GM18907 (cell line): ENCODE data around the gene PRSS48.
"Not testable (repeated sequence)": the region's sequence is repeated elsewhere in the genome, so short reads cannot be mapped to it uniquely, and the experiment has no call there.

ENCODE experiments used
- ATAC-seq: cut with Tn5 transposase; IDR thresholded peaks from one replicate; pipeline ENCODE4 v1.9.1; 2021; ENCODE audit warnings: mild to moderate bottlenecking, moderate library complexity; ENCODE audit not compliant: unreplicated experiment

The PRSS48 gene

DNA sequence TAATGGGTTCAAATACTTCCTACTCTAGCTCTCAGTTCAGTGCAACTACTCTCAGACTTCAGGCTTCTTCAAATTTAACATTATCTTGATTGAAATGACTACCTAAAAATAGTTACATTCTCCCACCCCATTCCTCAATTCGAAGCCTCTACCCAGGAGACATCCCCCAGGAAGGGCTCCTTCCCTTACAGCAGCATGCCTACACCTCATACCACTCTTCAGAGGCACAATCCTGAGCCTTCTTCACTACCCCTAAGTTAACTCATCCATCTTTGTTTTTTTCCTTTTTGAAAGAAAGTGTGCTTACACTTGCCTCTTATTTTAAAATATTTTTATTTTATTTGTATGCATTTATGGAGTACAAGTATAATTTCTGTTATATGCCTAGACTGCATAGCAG, 17.2 kb upstream of the PRSS48 start:
- ATAC-seq, result no peak

DNA sequence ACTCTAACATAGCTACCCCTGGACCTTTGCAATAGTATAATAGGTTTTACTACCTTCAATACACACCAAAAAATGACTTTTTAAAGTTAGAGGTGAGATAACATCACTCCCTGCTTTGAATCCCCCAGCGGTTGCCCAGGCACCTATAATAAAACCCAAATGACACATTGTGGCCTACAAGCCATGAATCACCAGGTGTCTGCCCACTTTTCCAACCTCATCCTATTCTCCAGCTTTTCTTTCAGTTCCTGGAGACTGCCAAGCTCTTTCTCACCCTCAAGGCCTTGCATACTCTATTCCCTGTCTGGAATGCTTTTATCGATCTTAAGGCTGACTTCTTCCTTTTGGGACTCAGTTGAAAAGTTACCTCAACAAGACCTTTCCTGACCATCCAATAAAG, 16.4 kb upstream of the PRSS48 start:
- no peak for ATAC-seq

DNA sequence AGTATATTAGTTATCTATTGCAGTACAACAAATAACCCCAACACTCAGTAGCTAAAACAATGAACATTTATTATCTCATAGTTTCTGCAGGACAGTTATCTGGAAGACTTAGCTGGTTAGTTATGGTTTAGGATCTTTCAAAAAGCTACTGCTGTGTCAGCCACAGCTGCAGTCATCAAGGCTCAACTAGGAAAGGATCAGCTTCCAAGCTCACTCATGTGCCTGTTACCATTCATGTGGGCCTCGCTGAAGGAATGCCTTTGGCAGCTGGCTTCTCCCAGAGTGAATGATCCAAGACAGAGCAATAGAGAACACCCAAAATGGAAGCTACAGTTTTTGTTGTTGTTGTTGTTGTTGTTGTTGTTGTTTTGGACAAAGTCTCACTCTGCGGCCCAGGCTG, 13.5 kb upstream of the PRSS48 start:
- no peak for ATAC-seq

DNA sequence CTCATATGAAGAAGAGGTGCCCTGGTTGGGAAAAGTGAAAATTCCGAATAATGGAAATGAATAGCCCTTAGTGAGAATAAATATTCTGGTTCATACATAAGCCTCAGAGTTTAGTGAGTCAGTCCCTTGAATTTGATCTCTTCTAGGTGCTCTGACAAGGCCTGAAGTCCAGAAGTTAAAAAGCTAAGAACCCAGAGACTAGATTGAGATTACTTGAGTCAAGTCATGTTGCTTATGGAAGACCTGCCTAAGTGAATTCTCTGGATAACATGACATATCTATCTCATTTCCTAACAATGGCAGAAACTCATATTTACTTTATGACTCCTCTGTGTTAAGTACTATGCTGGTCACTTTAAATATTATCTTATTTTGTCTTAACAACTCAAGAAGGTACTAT, 10.5 kb upstream of the PRSS48 start:
- ATAC-seq, result no peak

DNA sequence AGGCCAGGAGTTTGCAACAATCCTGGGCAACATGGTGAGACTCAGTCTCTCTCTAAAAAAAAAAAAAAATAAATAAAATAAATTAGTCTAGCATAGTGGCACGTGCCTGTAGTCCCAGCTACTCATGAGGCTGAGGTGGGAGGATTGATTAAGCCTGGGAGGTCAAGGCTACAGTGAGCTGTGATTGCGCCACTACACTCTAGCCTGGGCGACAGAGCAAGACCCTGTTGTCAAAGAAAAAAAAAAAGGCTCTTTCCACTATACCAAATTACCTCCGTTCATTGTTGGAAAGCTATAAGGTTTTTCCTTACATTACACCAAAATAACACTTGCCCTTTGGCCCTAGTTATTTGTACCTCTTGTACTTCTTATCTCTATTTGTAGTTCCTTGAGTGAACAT, 9.9 kb upstream of the PRSS48 start:
- ATAC-seq, result no peak

DNA sequence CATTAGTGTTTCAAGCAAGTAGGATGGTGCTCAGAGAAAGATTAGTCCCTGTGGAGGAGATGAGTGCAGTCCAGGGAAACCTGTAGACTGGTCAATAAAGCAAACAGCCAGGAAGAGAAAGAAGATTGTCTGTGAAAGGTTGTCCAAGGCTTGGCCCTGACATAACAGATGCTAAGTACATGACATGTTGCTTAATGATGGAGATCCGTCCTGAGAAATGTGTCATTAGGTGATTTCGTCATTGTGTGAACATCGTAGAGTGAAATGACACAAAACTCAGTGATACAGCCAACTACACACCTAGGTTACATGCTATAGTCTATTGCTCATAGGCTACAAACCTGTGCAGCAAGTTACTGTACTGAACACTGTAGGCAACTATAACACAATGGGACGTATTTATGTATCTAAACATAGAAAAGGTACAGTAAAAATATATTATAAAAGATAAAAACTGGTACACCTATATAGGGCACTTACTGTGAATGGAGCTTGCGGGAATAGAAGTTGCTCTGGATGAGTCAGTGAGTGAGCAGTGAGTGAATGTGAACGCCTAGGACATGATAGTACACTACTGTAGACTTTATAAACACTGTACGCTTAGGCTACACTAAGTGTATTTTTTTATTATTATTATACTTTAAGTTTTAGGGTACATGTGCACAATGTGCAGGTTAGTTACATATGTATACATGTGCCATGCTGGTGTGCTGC, 9.0 kb upstream of the PRSS48 start:
- ATAC-seq, result no peak

DNA sequence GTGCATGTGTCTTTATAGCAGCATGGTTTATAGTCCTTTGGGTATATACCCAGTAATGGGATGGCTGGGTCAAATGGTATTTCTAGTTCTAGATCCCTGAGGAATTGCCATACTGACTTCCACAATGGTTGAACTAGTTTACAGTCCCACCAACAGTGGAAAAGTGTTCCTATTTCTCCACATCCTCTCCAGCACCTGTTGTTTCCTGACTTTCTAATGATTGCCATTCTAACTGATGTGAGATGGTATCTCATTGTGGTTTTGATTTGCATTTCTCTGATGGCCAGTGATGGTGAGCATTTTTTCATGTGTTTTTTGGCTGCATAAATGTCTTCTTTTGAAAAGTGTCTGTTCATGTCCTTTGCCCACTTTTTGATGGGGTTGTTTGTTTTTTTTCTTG, 8.1 kb upstream of the PRSS48 start:
- not testable (repeated sequence) for ATAC-seq

DNA sequence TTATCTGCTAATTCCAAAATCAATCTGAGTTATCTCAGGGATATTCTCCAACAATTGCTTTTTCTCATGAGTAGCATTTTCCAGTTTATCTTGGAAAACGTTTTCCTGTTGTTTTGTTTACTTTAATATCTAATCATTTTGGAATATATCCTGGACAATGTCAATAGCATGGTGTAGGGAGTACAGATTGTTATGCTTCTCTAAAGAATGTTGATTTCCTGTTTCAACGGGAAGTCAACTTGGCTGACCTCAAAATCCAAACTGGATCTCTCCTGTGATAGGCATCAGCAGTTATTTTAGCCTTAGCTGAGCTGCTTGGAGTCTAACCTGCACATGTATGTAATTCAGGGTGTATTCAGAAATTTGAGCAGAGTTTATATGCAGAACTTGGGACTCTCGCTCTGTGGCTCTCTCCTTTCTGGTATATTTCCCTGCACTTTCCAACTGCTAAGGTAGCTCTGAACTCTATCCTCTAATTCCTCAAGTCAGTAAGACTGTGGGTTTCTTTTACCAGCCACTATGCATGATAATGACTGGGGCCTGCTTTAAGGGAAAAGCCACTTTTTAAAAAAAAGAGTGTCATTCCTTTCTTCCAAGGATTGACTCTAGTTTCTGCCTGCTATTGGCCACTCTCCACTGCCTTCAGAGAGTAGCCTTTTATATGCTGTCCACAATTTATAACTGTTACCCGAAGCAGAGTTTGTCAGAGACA, 7.7 kb downstream of the PRSS48 start:
- ATAC-seq, result no peak

DNA sequence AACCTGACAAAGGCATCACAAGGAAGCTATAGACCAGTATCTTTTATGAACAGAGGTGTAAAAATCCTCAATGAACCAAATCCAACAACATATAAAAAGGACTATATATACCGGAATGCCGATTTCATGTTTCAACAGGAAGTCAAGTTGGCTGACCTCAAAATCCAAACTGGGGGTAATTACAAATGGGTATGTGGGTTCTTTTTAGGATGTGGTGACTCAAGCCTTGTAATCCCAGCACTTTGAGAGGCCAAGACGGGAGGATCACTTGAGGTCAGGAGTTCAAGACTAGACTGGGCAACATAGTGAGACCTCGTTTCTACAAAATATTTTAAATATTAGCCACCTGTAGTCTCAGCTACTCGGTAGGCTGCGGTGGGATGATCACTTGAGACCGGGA, 10.4 kb downstream of the PRSS48 start:
- ATAC-seq, result no peak

DNA sequence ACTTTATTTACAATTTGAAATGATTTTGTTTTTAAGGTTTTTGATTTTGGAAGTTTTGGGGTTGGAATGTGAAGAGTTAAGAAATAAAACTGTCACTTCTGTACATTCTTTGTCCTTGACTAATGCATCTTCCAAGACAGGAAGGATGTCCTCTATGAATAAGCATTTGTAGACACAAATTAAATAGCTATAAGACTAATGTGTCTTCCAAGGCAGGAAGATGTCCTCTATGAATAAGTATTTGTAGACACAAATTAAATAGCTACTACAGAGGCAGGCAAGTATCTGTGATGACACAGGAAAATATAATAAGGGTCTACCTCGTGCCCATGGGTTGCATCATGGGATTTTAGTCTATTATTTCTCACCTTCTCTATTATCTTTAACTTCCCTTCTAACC, 14.5 kb downstream of the PRSS48 start:
- ATAC-seq, result no peak

DNA sequence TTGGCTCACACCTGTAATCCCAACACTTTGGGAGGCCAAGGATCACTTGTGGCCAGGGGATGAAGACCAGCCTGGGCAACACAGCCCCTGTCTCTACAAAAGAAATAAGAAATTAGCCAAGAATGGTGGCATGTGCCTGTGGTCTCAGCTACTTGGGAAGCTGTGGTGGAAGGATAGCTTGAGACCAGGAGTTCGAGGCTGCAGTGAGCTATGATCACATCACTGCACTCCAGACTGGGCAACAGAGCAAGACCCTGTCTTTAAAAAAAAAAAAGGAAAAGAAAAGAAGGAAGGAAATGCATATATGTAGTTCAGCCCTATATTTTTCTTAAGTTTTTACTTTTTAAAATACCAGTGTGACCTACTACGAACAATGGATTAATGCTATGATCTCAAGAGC, 15.1 kb downstream of the PRSS48 start:
- no peak for ATAC-seq

DNA sequence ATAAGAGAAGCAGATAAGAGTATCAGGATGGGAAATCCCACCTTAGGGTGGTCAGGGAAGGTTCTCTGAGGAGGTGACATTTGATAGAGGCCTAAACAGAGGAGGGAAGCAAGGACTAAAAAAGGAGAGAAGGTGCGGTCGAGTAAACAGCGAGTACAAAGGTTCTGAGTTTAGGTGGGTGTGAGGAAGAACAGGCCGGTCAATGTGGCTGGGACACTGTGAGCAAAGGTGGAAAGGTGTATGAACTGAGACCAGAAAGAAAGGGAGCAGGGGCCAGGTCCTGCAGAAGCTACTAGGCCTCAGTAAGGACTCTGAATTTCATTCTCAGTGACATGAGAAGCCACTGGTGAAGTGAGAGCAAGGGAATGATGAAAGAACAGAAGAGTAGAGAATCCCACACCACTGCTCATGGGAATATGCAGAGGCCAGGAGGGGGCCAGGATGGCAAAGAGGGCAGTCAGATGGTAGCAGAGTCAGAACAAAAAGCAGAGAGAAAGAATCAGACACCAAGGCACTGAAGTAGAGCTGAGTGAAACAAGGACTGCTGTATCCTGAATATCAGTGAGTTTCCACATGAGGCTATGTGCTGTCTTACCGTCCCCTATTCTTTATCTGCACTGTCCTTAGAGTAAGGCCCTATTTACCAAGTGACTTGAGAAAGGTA, 18.0 kb downstream of the PRSS48 start:
- no peak for ATAC-seq

DNA sequence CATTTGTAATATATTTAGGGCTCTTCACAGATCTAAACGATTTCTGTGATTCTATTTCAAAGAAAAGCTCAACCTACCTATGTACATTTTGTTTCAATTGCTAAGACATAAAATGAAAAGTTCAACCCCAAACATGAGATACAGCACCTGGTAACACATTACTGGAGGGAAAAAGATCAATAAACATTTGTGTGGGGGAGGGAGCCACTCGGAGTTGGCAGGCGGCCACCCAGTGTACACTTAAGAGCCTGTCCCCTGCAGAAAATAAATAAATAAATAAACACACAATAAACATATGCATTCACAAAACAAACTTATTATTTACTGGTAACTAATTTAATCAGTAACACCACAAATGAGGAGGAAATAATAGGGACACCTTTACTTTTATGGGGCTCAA, 19.3 kb downstream of the PRSS48 start:
- ATAC-seq, result no peak

DNA sequence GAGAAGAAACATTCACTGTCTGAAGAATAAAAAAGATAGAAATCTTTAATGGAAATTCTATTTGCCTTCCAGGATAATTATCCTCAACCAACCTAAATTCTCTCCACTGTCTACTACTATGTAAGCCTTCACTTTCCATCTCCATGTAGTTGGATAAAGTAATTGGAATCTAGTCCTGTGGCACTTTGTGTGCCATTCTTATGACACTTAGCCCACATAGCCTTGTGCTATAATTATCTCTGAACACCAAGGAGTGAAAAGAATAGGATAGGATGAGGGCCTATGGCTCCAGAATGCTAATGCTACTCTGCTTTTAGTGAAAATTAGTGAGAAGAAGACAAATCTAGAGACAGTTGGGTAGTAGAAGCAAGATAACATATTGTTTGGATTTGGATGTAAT, 20.2 kb downstream of the PRSS48 start:
- ATAC-seq, result no peak

DNA sequence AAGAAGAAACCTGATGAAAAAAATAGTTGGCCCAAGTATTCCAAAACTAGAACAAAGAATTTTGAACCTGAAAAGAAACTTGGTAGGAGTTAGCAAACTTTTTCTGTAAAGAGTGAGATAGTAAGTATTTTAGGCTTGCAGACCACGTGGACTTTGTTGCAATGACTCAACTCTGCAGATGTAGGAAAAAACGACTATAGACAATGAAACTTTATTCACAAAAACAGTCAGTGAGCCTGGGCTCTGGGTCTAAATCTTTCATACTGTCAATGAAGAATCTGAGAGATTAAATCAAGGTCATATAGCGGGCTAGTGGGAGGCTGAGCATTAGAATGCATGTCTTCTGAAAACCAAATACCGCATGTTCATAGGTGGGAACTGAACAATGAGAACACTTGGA, 25.5 kb downstream of the PRSS48 start:
- ATAC-seq, result no peak

DNA sequence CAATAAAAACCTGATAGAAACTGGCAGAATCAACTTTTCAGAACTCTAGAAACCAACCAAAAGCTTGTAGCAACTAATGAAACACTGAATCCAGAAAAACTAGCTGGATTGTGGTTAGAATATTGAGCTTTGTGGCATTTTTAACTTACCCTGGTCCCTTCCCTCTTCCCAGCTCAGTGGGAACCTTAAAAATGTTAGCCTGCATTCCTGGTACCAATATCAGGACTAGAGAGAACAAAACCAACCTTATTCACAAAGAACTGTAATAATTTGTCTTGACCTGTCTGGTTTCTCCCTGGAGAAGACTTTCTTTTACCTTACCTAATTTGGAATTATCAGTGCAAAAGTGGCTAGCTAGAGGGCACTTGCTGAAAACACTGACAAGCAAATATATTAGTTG, 27.3 kb downstream of the PRSS48 start:
- no peak for ATAC-seq

DNA sequence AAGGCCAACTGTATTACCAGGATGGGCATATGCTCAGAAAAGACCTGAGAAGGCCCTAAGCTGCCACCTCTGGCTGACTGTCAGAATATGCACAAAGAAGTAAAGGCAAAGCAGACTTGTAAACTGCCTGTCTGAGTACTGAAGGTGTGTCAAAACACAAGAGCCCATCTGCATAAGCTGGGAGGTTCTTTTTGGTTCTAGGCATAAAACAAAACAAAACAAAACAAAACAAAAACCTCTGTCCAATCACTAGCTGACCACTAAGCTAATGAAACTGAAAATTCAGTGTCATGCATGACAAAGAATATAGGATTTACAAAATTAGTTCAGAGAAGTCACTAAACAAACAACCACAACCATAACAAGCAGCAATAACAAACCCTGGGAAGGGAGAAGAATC, 27.8 kb downstream of the PRSS48 start:
- peak; percentile 77 for ATAC-seq

DNA sequence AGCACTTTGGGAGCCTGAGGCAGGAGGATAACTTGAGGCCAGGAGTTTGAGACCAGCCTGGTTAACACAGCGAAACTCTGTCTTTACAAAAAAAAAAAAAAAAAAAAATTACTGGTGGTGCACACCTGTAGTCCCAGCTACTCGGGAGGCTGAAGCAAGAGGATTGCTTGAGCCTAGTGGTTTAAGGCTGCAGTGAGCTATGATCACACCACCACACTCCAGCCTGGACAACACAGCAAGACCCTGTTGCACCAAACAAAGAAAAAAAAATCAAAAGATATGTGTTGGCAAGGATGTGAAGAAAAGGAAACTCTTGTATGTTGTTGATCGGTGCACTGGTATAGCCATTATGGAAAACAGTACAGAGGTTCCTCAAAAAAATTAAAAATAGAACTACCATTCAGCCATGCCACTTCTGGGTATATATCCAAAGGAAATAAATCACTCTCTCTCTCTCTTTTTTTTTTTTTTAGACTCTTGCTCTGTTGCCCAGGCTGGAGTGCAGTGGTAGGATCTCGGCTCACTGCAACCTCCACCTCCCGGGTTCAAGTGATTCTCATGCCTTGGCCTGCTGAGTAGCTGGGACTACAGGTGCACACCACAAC, 33.3 kb downstream of the PRSS48 start:
- no peak for ATAC-seq

DNA sequence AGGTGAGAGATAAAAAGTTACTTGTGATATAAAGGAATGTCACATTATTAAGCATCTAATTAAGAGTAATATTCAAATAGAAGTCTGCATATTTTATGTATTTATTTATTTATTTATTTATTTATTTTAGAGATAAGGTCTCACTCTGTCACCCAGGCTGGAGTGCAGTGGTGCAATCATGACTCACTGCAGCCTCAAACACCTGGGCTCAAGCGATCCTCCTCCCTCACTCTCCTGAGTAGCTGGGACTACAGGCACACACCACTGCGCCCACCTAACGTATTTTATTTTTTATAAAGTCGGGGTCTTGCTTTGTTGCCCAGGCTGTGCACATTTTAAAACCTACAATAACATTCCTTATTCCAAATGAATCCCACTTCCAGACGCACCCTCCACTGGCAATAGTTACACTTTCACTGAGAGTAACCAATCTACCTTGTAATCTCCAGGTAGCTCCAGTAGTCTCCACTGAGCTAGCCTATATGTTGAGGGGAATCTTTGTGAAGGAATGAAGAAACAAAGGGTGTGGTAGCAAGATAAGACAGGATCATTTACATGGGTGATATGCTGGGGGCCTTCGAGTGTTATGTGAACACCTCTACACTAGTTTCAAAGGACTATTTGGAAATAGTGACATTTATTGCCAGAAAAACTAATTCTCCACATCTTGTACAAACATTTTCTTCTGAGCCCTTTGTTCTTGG, 36.5 kb downstream of the PRSS48 start:
- no peak for ATAC-seq

DNA sequence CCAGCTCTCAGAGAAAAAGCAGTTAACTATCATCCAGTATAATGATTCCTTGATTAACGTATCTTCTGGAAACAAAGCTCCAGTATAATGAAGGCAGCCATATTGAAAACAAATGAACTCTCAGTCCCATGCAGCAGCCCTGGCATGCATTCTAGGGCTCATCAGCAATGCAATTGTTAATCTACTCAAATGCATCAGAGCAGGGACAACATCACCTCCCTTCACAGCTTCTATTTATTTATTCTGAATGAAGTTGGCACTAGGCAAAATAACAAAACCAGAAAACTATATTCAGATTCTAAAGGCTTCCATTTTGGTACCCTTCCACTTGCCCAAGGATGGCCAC, 37.0 kb downstream of the PRSS48 start:
- no peak for ATAC-seq

DNA sequence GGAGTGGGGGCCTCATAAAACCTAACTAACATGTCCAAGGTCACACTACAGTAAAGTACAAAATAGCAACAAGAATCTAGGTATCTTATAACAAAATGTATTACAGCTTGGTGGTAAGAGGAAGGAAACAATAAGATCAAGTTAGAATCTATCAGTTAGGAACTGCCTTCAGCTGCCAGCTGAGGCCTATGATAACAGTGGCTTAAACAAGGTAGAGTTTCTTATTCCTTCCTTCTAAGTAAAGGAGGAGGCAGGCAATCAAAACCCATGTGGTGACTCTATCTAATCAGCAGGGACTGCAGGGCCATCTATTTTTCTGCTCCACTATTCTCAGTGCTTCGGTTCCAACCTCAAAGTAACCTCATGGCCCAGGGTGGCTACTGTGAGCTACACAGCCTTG, 37.5 kb downstream of the PRSS48 start:
- ATAC-seq, result no peak
